HEK293 (cell line): Measurements from ENCODE around the gene P4HA1.

Experiments used
- CTCF ChIA-PET: fragments of 350-600 bp; formaldehyde crosslinking; extraction: SDS; loops from one replicate; lab custom pipeline; 2021; ENCODE audit warnings: antibody characterized with exemption; lab: Yijun Ruan, JAX
- POLR2A ChIA-PET: fragments of 300-600 bp; formaldehyde crosslinking; extraction: SDS; loops from one replicate; lab custom pipeline; 2020; ENCODE audit warnings: antibody characterized with exemption, inconsistent platforms; lab: Yijun Ruan, JAX
- H3K27ac ChIP-seq: fragments of 200-500 bp; sonication (Bioruptor generic); 2 replicates; pipeline ENCODE4 v1.5.1; 2014; ENCODE audit warnings: low read depth, low read length, control low read depth, inconsistent platforms; ENCODE audit errors: extremely low read depth
- H3K36me3 ChIP-seq, 2 experiments: fragments of 200-500 bp in 1 of 2; sonication (Bioruptor generic) in 1 of 2; 1 replicate in 1 of 2; 2 replicates in 1 of 2; pipeline ENCODE4 v1.5.1; 2014 to 2017; ENCODE audit warnings: inconsistent platforms in 2 of 2, low read length in 2 of 2; ENCODE audit not compliant: control insufficient read depth in 2 of 2, insufficient read depth in 1 of 2
- H3K4me1 ChIP-seq: fragments of 200-500 bp; sonication (Bioruptor generic); 2 replicates; pipeline ENCODE4 v1.5.1; 2014; ENCODE audit warnings: mild to moderate bottlenecking, low read length, inconsistent platforms; ENCODE audit not compliant: control insufficient read depth, insufficient read depth
- H3K4me3 ChIP-seq: 2 replicates; pipeline ENCODE4 v1.5.1; 2011; ENCODE audit warnings: low read depth, mild to moderate bottlenecking, control low read depth, low read length, moderate library complexity
- H3K9me3 ChIP-seq: fragments of 200-500 bp; sonication (Bioruptor generic); 2 replicates; pipeline ENCODE4 v1.5.1; 2014; ENCODE audit warnings: low read depth, low read length, inconsistent platforms; ENCODE audit not compliant: control insufficient read depth, insufficient read depth
- KLF10 ChIP-seq: fragments of 450-650 bp; IDR thresholded peaks from 2 replicates; pipeline ENCODE4 v1.5.1; 2018; ENCODE audit warnings: missing biosample characterization, mild to moderate bottlenecking, missing genetic modification characterization
- MYNN ChIP-seq: fragments of 450-650 bp; formaldehyde crosslinking; IDR thresholded peaks from 2 replicates; pipeline ENCODE4 v1.5.1; 2016; ENCODE audit warnings: missing biosample characterization, missing genetic modification characterization, borderline replicate concordance
- MZF1 ChIP-seq: fragments of 450-650 bp; formaldehyde crosslinking; IDR thresholded peaks from 2 replicates; pipeline ENCODE4 v1.5.1; 2017; ENCODE audit warnings: missing biosample characterization, missing genetic modification characterization, borderline replicate concordance
- REPIN1 ChIP-seq: fragments of 450-650 bp; formaldehyde crosslinking; IDR thresholded peaks from 2 replicates; pipeline ENCODE4 v1.5.1; 2017; ENCODE audit warnings: missing biosample characterization, missing genetic modification characterization, low read depth
- SP7 ChIP-seq: fragments of 450-650 bp; formaldehyde crosslinking; IDR thresholded peaks from 2 replicates; pipeline ENCODE4 v1.5.1; 2016; ENCODE audit warnings: missing biosample characterization, missing genetic modification characterization
- ZBTB21 ChIP-seq: fragments of 450-650 bp; formaldehyde crosslinking; IDR thresholded peaks from 2 replicates; pipeline ENCODE4 v1.5.1; 2017; ENCODE audit warnings: missing biosample characterization, missing genetic modification characterization
- ZFP69B ChIP-seq: fragments of 450-650 bp; formaldehyde crosslinking; IDR thresholded peaks from 2 replicates; pipeline ENCODE4 v1.5.1; 2016; ENCODE audit warnings: missing biosample characterization, missing genetic modification characterization
- ZNF112 ChIP-seq: fragments of 450-650 bp; formaldehyde crosslinking; IDR thresholded peaks from 2 replicates; pipeline ENCODE4 v1.5.0; 2017; ENCODE audit warnings: missing biosample characterization, missing genetic modification characterization
- ZNF266 ChIP-seq: fragments of 450-650 bp; formaldehyde crosslinking; IDR thresholded peaks from 2 replicates; pipeline ENCODE4 v1.5.1; 2016; ENCODE audit warnings: missing biosample characterization, missing genetic modification characterization, low read depth
- ZNF274 ChIP-seq, 2 experiments: fragments of 200-500 bp in 1 of 2; fragments of 450-650 bp in 1 of 2; sonication (Bioruptor generic) in 1 of 2; formaldehyde crosslinking in 1 of 2; IDR thresholded peaks; 2 replicates each; pipeline versions ENCODE4 v1.5.1 to v1.6.1; 2014 to 2016; ENCODE audit warnings: borderline replicate concordance in 1 of 2, inconsistent platforms in 1 of 2, low read length in 1 of 2, missing biosample characterization in 1 of 2, missing genetic modification characterization in 1 of 2
- ZNF311 ChIP-seq: fragments of 450-650 bp; formaldehyde crosslinking; IDR thresholded peaks from 2 replicates; pipeline ENCODE4 v1.5.1; 2017; ENCODE audit warnings: missing biosample characterization, missing genetic modification characterization, borderline replicate concordance
- ZNF350 ChIP-seq: fragments of 450-650 bp; formaldehyde crosslinking; IDR thresholded peaks from 2 replicates; pipeline ENCODE4 v1.5.0; 2017; ENCODE audit warnings: missing biosample characterization, mild to moderate bottlenecking, missing genetic modification characterization
- ZNF423 ChIP-seq: fragments of 450-650 bp; formaldehyde crosslinking; IDR thresholded peaks from 2 replicates; pipeline ENCODE4 v1.5.1; 2016; ENCODE audit warnings: missing biosample characterization, missing genetic modification characterization
- ZNF501 ChIP-seq: fragments of 450-650 bp; formaldehyde crosslinking; IDR thresholded peaks from 2 replicates; pipeline ENCODE4 v1.5.1; 2016; ENCODE audit warnings: missing biosample characterization, missing genetic modification characterization
- ZNF660 ChIP-seq: fragments of 450-650 bp; IDR thresholded peaks from 2 replicates; pipeline ENCODE4 v1.5.1; 2018; ENCODE audit warnings: missing biosample characterization, mild to moderate bottlenecking, missing genetic modification characterization
- ZNF707 ChIP-seq: fragments of 450-650 bp; formaldehyde crosslinking; IDR thresholded peaks from 2 replicates; pipeline ENCODE4 v1.5.1; 2016; ENCODE audit warnings: missing biosample characterization, missing genetic modification characterization
- ZNF830 ChIP-seq: fragments of 450-650 bp; IDR thresholded peaks from 2 replicates; pipeline ENCODE4 v1.5.0; 2018; ENCODE audit warnings: missing biosample characterization, missing genetic modification characterization, low read depth, mild to moderate bottlenecking, moderate library complexity
- TF ChIP-seq, protein P1 (sequence below): fragments of 450-650 bp; formaldehyde crosslinking; IDR thresholded peaks from 2 replicates; pipeline ENCODE4 v1.5.1; 2016; ENCODE audit warnings: missing biosample characterization, missing genetic modification characterization
- TF ChIP-seq, protein P2 (sequence below): fragments of 450-650 bp; formaldehyde crosslinking; IDR thresholded peaks from 2 replicates; pipeline ENCODE4 v1.5.1; 2016; ENCODE audit warnings: missing biosample characterization, missing genetic modification characterization
- TF ChIP-seq, protein P3 (sequence below): fragments of 450-650 bp; formaldehyde crosslinking; IDR thresholded peaks from 2 replicates; pipeline ENCODE4 v1.5.1; 2017; ENCODE audit warnings: missing biosample characterization, missing genetic modification characterization
- TF ChIP-seq, protein P4 (sequence below): fragments of 450-650 bp; formaldehyde crosslinking; IDR thresholded peaks from 2 replicates; pipeline ENCODE4 v1.5.1; 2016; ENCODE audit warnings: missing biosample characterization, missing genetic modification characterization
- TF ChIP-seq, protein P5 (sequence below): fragments of 450-650 bp; formaldehyde crosslinking; conservative IDR thresholded peaks from 2 replicates; pipeline ENCODE4 v1.5.1; 2016; ENCODE audit warnings: low read depth, missing biosample characterization, missing genetic modification characterization

Gene P4HA1

DNA sequence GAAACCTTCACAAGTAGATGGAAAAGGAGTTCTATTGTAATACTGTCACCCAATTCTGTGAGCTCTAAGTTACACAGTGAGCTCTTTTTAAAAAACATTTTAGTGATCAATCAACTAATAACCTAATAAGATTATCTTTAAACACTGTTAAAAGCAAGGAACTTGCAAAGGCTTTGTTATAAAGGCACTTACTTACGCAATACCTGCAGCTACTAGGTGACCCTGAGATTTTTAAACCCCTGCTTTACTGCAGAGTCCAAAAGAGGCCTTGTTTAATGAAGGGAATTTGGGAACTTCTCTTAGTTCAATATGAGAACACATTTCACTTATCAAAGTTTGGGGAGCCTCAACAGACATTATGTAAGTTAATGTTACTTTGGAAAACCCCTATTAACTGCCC is 53.3 kb downstream of the P4HA1 start:
- Histone ChIP-seq H3K9me3 (no peaks in the 10 kb centered on the region), H3K36me3 (peaks cover 12 to 28% of the 10 kb centered on the region in 2 experiments), H3K4me1 (peaks cover 11% of the 10 kb centered on the region; the same call in 1 of the 2 replicates), H3K4me3 (no peak overlapping the region), H3K27ac (no peak overlapping the region)
- no peak for TF ChIP-seq MZF1 (tag by site-specific recombination)
- no peak for TF ChIP-seq KLF10 (tag by site-specific recombination)
- TF ChIP-seq ZNF423 = no peak
- TF ChIP-seq, protein P1, sequence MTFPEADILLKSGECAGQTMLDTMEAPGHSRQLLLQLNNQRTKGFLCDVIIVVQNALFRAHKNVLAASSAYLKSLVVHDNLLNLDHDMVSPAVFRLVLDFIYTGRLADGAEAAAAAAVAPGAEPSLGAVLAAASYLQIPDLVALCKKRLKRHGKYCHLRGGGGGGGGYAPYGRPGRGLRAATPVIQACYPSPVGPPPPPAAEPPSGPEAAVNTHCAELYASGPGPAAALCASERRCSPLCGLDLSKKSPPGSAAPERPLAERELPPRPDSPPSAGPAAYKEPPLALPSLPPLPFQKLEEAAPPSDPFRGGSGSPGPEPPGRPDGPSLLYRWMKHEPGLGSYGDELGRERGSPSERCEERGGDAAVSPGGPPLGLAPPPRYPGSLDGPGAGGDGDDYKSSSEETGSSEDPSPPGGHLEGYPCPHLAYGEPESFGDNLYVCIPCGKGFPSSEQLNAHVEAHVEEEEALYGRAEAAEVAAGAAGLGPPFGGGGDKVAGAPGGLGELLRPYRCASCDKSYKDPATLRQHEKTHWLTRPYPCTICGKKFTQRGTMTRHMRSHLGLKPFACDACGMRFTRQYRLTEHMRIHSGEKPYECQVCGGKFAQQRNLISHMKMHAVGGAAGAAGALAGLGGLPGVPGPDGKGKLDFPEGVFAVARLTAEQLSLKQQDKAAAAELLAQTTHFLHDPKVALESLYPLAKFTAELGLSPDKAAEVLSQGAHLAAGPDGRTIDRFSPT (tag by site-specific recombination) = no peak
- TF ChIP-seq ZNF660 (tag by site-specific recombination) = no peak
- TF ChIP-seq ZNF350 (tag by site-specific recombination) = no peak
- TF ChIP-seq, protein P2, sequence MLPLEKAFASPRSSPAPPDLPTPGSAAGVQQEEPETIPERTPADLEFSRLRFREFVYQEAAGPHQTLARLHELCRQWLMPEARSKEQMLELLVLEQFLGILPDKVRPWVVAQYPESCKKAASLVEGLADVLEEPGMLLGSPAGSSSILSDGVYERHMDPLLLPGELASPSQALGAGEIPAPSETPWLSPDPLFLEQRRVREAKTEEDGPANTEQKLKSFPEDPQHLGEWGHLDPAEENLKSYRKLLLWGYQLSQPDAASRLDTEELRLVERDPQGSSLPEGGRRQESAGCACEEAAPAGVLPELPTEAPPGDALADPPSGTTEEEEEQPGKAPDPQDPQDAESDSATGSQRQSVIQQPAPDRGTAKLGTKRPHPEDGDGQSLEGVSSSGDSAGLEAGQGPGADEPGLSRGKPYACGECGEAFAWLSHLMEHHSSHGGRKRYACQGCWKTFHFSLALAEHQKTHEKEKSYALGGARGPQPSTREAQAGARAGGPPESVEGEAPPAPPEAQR (tag by site-specific recombination) = no peak
- TF ChIP-seq SP7 = no peak
- no peak for TF ChIP-seq ZBTB21 (tag by site-specific recombination)
- TF ChIP-seq ZNF311 (tag by site-specific recombination) = no peak
- POLR2A ChIA-PET = no interaction called here
- CTCF ChIA-PET = no interaction called here

DNA sequence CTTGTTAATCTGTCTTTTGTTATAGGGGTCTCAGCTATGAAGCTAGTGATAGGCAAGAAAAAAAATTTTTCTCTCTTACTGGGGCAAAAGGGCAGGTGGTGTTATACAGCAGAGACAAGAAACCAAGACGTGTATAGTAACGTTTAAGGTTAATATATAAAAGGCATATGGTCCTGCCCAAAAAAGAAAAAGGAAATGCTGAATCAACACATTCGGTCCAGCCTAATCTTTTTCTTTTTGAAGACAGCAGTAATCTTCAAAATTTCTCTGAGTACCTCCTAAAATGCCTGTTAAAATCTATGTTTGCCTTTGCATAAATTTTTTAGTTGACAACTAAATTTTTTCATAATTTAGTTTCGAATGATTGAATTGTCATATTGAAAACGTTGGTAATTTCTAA is 54.5 kb downstream of the P4HA1 start:
- ChIA-PET POLR2A (no interaction called here), CTCF (no interaction called here)
- H3K36me3 ChIP-seq = peaks cover 12 to 23% of the 10 kb centered on the region in 2 experiments
- no peak overlapping the region for H3K4me3 ChIP-seq
- H3K9me3 ChIP-seq = no peaks in the 10 kb centered on the region
- peaks cover 11% of the 10 kb centered on the region; the same call in 1 of the 2 replicates for H3K4me1 ChIP-seq
- H3K27ac ChIP-seq = no peak overlapping the region
- TF ChIP-seq ZNF112 (no peak), ZNF501 (tag by site-specific recombination) (no peak), REPIN1 (no peak), ZNF274 (IDR thresholded peaks at IDR 0.05; ENCODE audit: low read length) (no peak), ZNF274 (tag by site-specific recombination; IDR thresholded peaks at IDR 0.05; ENCODE audit: borderline replicate concordance) (no peak), MYNN (no peak), ZNF266 (tag by site-specific recombination) (no peak), ZNF830 (tag by site-specific recombination) (no peak), ZFP69B (no peak), ZNF707 (tag by site-specific recombination) (no peak)
- TF ChIP-seq, protein P3, sequence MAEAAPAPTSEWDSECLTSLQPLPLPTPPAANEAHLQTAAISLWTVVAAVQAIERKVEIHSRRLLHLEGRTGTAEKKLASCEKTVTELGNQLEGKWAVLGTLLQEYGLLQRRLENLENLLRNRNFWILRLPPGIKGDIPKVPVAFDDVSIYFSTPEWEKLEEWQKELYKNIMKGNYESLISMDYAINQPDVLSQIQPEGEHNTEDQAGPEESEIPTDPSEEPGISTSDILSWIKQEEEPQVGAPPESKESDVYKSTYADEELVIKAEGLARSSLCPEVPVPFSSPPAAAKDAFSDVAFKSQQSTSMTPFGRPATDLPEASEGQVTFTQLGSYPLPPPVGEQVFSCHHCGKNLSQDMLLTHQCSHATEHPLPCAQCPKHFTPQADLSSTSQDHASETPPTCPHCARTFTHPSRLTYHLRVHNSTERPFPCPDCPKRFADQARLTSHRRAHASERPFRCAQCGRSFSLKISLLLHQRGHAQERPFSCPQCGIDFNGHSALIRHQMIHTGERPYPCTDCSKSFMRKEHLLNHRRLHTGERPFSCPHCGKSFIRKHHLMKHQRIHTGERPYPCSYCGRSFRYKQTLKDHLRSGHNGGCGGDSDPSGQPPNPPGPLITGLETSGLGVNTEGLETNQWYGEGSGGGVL = no peak
- TF ChIP-seq, protein P4, sequence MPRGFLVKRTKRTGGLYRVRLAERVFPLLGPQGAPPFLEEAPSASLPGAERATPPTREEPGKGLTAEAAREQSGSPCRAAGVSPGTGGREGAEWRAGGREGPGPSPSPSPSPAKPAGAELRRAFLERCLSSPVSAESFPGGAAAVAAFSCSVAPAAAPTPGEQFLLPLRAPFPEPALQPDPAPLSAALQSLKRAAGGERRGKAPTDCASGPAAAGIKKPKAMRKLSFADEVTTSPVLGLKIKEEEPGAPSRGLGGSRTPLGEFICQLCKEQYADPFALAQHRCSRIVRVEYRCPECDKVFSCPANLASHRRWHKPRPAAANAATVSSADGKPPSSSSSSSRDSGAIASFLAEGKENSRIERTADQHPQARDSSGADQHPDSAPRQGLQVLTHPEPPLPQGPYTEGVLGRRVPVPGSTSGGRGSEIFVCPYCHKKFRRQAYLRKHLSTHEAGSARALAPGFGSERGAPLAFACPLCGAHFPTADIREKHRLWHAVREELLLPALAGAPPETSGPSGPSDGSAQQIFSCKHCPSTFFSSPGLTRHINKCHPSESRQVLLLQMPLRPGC = no peak
- TF ChIP-seq, protein P5, sequence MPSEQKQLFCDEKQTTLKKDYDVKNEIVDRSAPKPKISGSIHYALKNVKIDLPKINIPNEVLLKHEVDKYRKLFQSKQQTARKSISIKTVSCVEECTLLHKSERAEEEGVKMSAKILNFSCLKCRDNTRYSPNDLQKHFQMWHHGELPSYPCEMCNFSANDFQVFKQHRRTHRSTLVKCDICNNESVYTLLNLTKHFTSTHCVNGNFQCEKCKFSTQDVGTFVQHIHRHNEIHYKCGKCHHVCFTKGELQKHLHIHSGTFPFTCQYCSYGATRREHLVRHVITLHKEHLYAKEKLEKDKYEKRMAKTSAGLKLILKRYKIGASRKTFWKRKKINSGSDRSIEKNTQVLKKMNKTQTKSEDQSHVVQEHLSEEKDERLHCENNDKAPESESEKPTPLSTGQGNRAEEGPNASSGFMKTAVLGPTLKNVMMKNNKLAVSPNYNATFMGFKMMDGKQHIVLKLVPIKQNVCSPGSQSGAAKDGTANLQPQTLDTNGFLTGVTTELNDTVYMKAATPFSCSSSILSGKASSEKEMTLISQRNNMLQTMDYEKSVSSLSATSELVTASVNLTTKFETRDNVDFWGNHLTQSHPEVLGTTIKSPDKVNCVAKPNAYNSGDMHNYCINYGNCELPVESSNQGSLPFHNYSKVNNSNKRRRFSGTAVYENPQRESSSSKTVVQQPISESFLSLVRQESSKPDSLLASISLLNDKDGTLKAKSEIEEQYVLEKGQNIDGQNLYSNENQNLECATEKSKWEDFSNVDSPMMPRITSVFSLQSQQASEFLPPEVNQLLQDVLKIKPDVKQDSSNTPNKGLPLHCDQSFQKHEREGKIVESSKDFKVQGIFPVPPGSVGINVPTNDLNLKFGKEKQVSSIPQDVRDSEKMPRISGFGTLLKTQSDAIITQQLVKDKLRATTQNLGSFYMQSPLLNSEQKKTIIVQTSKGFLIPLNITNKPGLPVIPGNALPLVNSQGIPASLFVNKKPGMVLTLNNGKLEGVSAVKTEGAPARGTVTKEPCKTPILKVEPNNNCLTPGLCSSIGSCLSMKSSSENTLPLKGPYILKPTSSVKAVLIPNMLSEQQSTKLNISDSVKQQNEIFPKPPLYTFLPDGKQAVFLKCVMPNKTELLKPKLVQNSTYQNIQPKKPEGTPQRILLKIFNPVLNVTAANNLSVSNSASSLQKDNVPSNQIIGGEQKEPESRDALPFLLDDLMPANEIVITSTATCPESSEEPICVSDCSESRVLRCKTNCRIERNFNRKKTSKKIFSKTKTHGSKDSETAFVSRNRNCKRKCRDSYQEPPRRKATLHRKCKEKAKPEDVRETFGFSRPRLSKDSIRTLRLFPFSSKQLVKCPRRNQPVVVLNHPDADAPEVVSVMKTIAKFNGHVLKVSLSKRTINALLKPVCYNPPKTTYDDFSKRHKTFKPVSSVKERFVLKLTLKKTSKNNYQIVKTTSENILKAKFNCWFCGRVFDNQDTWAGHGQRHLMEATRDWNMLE (tag by site-specific recombination) = no peak
